KMS-11 (cell line): ENCODE data around the gene NUB1.

Source experiments
- H2AFZ ChIP-seq: fragments of 200-600 bp; sonication (generic); 2 replicates; pipeline ENCODE4 v1.6.1; 2016; ENCODE audit warnings: antibody characterized with exemption, mixed run types, low read depth
- H3K27ac ChIP-seq: fragments of 200-600 bp; sonication (generic); 2 replicates; pipeline ENCODE4 v1.6.1; 2016; ENCODE audit warnings: mild to moderate bottlenecking, mixed run types
- H3K27me3 ChIP-seq: fragments of 200-600 bp; sonication (generic); 2 replicates; pipeline ENCODE4 v1.6.1; 2017; ENCODE audit warnings: mild to moderate bottlenecking, low read depth, mixed run types, moderate library complexity; ENCODE audit not compliant: insufficient read depth
- H3K36me3 ChIP-seq: fragments of 200-600 bp; sonication (generic); 2 replicates; pipeline ENCODE4 v1.6.1; 2017; ENCODE audit warnings: mild to moderate bottlenecking, mixed run types; ENCODE audit not compliant: insufficient read depth
- H3K4me1 ChIP-seq: fragments of 200-600 bp; sonication (generic); 2 replicates; pipeline ENCODE4 v1.6.1; 2016; ENCODE audit warnings: mild to moderate bottlenecking, low read depth, mixed run types; ENCODE audit not compliant: poor library complexity, severe bottlenecking
- H3K4me2 ChIP-seq: fragments of 200-600 bp; sonication (generic); 2 replicates; pipeline ENCODE4 v1.7.0; 2016; ENCODE audit warnings: mild to moderate bottlenecking, mixed run types
- H3K4me3 ChIP-seq: fragments of 200-600 bp; sonication (generic); IDR thresholded peaks from 2 replicates; pipeline ENCODE4 v1.6.1; 2017; ENCODE audit warnings: low read depth, low read length, mixed read lengths; ENCODE audit not compliant: insufficient read depth
- H3K79me2 ChIP-seq: fragments of 200-600 bp; sonication (generic); 2 replicates; pipeline ENCODE4 v1.6.1; 2016; ENCODE audit warnings: low read depth, mixed run types; ENCODE audit not compliant: insufficient read depth
- H3K9ac ChIP-seq: fragments of 200-600 bp; sonication (generic); 2 replicates; pipeline ENCODE4 v1.6.1; 2016; ENCODE audit warnings: mild to moderate bottlenecking, mixed run types
- H4K20me1 ChIP-seq: fragments of 200-600 bp; sonication (generic); 2 replicates; pipeline ENCODE4 v1.6.1; 2016; ENCODE audit warnings: mild to moderate bottlenecking, mixed run types; ENCODE audit not compliant: insufficient read depth
- TF ChIP-seq, protein P1 (sequence below): fragments of 200-600 bp; sonication (generic); conservative IDR thresholded peaks from 2 replicates; pipeline ENCODE4 v1.6.1; 2017; ENCODE audit warnings: low read depth, mild to moderate bottlenecking, antibody characterized with exemption, low read length, moderate library complexity, mixed read lengths

NUB1 gene

DNA sequence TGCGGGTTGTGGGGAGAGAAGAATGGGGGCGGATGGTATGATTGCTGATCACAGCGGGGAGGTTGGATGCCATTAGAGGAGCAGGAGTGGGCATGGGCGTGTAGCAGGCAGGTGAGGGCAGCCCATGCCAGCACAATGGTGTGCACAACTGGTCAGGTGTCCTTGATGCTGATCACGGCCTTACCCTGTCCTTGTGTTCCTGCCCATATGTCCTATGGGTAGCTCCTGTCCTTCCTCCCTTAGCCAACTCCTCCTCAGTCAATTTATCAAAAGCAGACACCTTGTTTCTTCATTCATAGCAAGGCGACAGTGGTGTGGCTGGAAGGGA is 37.5 kb downstream of the NUB1 start:
- Histone ChIP-seq H3K27me3 (peaks cover 2% of the 10 kb centered on the region; the same call in 1 of the 2 replicates), H3K36me3 (no peaks in the 10 kb centered on the region)
- TF ChIP-seq, protein P1, sequence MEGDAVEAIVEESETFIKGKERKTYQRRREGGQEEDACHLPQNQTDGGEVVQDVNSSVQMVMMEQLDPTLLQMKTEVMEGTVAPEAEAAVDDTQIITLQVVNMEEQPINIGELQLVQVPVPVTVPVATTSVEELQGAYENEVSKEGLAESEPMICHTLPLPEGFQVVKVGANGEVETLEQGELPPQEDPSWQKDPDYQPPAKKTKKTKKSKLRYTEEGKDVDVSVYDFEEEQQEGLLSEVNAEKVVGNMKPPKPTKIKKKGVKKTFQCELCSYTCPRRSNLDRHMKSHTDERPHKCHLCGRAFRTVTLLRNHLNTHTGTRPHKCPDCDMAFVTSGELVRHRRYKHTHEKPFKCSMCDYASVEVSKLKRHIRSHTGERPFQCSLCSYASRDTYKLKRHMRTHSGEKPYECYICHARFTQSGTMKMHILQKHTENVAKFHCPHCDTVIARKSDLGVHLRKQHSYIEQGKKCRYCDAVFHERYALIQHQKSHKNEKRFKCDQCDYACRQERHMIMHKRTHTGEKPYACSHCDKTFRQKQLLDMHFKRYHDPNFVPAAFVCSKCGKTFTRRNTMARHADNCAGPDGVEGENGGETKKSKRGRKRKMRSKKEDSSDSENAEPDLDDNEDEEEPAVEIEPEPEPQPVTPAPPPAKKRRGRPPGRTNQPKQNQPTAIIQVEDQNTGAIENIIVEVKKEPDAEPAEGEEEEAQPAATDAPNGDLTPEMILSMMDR, result no peak

DNA sequence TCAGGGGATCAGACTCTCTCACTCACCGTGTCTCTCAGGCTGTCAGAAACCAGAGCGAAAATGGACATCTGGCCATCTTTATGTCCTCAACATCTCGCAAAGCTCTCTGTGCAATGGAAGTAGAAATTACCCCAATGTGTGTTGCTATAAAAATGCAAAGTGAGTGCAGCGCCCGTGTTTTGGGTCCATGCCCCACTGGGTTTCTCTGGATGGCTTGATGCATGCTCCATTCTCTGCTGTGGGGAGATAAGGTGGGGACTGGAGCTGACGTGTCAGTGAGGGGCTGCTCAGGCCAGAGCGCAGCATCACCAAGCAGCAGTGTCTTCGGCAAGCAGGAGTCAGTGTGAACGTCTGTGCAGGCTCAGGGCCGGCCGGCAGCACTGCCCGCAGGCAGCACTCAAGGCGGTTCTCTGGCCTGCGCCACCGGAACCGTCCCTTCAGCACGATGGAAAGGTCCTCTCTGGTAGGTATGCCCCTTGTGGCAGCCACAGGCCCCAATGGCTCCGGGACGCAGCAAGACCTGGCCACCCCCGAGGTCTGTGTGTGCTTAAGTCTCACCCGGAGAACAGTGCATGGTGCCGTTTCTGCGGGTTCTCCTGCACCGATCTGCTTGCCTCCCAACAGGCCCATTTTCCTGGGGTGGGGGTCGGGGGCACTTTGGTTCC is 38.1 kb downstream of the NUB1 start:
- Histone ChIP-seq H3K4me2 (no peak overlapping the region), H2AFZ (no peak overlapping the region), H4K20me1 (no peaks in the 10 kb centered on the region), H3K79me2 (no peaks in the 10 kb centered on the region), H3K36me3 (no peaks in the 10 kb centered on the region), H3K4me3 (no peak overlapping the region), H3K9ac (no peak overlapping the region), H3K4me1 (no peaks in the 10 kb centered on the region), H3K27me3 (peaks cover 7% of the 10 kb centered on the region; the same call in 1 of the 2 replicates), H3K27ac (no peak overlapping the region)
- TF ChIP-seq, protein P1, result no peak

More for the DNA sequence above, 37.5 kb downstream of the NUB1 start:
- H3K79me2 ChIP-seq, result no peaks in the 10 kb centered on the region
- no peak overlapping the region for H3K9ac ChIP-seq
- no peaks in the 10 kb centered on the region for H4K20me1 ChIP-seq
- H3K4me1 ChIP-seq, result no peaks in the 10 kb centered on the region
- H3K4me2 ChIP-seq, result no peak overlapping the region
- no peak overlapping the region for H3K4me3 ChIP-seq
- no peak overlapping the region for H2AFZ ChIP-seq
- no peak overlapping the region for H3K27ac ChIP-seq

DNA sequence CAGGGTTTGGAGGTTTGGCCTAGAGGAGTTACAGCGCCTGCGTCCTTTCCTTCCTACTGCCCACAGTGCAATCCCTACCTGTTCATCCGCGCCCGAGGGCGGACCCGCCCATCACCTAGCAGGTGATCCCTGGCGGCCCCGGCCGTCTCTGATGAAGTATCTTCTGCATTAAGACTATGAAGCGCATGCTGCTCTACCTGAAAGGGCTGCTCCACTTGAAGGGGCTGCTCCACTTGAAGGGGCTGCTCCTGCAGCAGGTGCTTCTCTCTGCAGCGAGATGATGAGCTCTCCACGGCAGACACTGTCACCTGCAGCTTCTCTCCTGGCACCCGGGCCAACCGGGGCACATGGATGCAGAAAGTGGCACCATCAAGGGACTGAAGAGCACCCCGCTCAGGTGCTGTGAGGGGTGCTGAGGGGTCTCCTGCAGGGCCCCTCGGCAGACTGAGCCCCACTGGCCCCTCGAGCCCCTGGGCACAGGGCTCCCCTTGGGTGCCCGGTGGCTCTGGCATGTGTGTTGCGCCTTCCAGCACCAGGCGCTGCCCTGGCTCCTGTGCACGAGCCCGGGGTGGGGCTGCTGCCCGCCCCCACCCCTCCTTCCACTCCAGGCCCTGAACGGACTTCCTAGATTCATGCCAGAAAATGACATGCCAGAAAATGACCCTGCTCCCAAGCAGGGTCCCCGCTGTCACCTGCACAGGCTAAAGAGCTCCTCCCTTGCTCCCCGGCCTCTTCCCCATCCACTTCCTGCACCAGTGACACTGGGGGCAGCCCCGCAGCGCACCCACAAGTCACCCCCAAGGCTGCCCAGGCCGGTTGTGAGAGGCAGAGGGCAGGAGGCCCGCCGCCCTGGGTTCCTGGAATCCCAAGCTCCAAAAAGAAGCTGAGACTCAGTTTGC is 38.8 kb downstream of the NUB1 start:
- TF ChIP-seq, protein P1, result no peak
- H3K27ac ChIP-seq, result no peak overlapping the region
- no peaks in the 10 kb centered on the region for H3K4me1 ChIP-seq
- H4K20me1 ChIP-seq, result no peaks in the 10 kb centered on the region
- H2AFZ ChIP-seq, result no peak overlapping the region
- no peaks in the 10 kb centered on the region for H3K79me2 ChIP-seq
- H3K4me2 ChIP-seq, result no peak overlapping the region
- H3K4me3 ChIP-seq, result no peak overlapping the region
- H3K9ac ChIP-seq, result no peak overlapping the region
- H3K36me3 ChIP-seq, result no peaks in the 10 kb centered on the region
- peaks cover 9% of the 10 kb centered on the region; the same call in 1 of the 2 replicates for H3K27me3 ChIP-seq

DNA sequence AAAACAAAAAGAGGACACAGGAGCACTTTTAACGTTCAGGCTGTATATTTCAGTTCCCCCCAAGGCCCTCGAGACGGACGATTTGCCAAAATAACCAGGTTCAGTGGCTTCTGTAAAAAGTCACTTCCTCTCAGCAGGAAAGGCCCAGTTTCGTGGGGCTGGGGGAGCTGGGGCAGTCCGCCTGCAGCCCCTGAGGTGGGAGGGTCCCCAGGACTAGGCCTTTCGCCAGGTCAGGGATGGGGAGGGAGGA is 39.4 kb downstream of the NUB1 start:
- H3K4me3 ChIP-seq, result no peak overlapping the region
- H3K4me1 ChIP-seq, result no peaks in the 10 kb centered on the region
- H3K27ac ChIP-seq, result no peak overlapping the region
- TF ChIP-seq, protein P1, result no peak
- H4K20me1 ChIP-seq, result no peaks in the 10 kb centered on the region
- H3K36me3 ChIP-seq, result no peaks in the 10 kb centered on the region
- H3K4me2 ChIP-seq, result no peak overlapping the region
- H3K27me3 ChIP-seq, result peaks cover 9% of the 10 kb centered on the region; the same call in 1 of the 2 replicates
- H3K9ac ChIP-seq, result no peak overlapping the region
- H2AFZ ChIP-seq, result no peak overlapping the region
- no peaks in the 10 kb centered on the region for H3K79me2 ChIP-seq
